NCI-H748 (cell line): ENCODE results near the gene TBL3.
"Not testable (repeated sequence)": the region's sequence is repeated elsewhere in the genome, so short reads cannot be mapped to it uniquely, and the experiment has no call there.

ENCODE experiments used
- DNase-seq: peaks from one replicate; lab custom pipeline; 2025; ENCODE audit not compliant: unreplicated experiment; lab: John Stamatoyannopoulos, UW

Gene TBL3

GRCh38 chr16:1971796-1972489, at the start of gene TBL3:
Gene TBL3, plus strand, starts transcription at chr16:1972053. Its CDS starts 112 bp downstream, at chr16:1972165.
- peak; percentile 91 for DNase-seq

GRCh38 chr16:1922357-1922756, 49.5 kb upstream of the TBL3 start:
- no peak for DNase-seq

GRCh38 chr16:1923299-1924034, 48.4 kb upstream of the TBL3 start:
- DNase-seq: peak; percentile 83

GRCh38 chr16:1924095-1924494, 47.8 kb upstream of the TBL3 start:
- no peak for DNase-seq

GRCh38 chr16:1926271-1926670, 45.6 kb upstream of the TBL3 start:
- no peak for DNase-seq

- peak; percentile 31 for DNase-seq
Observed at GRCh38 chr16:1929105-1929504, 42.7 kb upstream of the TBL3 start.

- peak; percentile 79 for DNase-seq
Observed at GRCh38 chr16:1929578-1930337, 42.1 kb upstream of the TBL3 start.

- DNase-seq: no peak
Observed at GRCh38 chr16:1930338-1930720, 41.5 kb upstream of the TBL3 start.

GRCh38 chr16:1932050-1933028, 39.5 kb upstream of the TBL3 start:
- peak; percentile 3 for DNase-seq

- DNase-seq: no peak
Observed at GRCh38 chr16:1933097-1933661, 38.7 kb upstream of the TBL3 start.

GRCh38 chr16:1936945-1937479, 34.8 kb upstream of the TBL3 start:
- no peak for DNase-seq

GRCh38 chr16:1938316-1938715, 33.5 kb upstream of the TBL3 start:
- DNase-seq: no peak

GRCh38 chr16:1938910-1939309, 32.9 kb upstream of the TBL3 start:
- DNase-seq: no peak

GRCh38 chr16:1939833-1940232, 32.0 kb upstream of the TBL3 start:
- DNase-seq: not testable (repeated sequence)

GRCh38 chr16:1940273-1941161, 31.3 kb upstream of the TBL3 start:
- DNase-seq: no peak

GRCh38 chr16:1941162-1942046, 30.4 kb upstream of the TBL3 start:
- no peak for DNase-seq

GRCh38 chr16:1942047-1942809, 29.6 kb upstream of the TBL3 start:
- no peak for DNase-seq
